CD4-positive, alpha-beta T cell treated with Interleukin-4 for 4 hours (primary cell): ENCODE results near the gene CUX1.
"Not testable (repeated sequence)": the region's sequence is repeated elsewhere in the genome, so short reads cannot be mapped to it uniquely, and the experiment has no call there.

Experiments used
- DNase-seq: peaks from one replicate; pipeline ENCODE4 v3.0.0-alpha.2; 2020

CUX1 gene

DNA sequence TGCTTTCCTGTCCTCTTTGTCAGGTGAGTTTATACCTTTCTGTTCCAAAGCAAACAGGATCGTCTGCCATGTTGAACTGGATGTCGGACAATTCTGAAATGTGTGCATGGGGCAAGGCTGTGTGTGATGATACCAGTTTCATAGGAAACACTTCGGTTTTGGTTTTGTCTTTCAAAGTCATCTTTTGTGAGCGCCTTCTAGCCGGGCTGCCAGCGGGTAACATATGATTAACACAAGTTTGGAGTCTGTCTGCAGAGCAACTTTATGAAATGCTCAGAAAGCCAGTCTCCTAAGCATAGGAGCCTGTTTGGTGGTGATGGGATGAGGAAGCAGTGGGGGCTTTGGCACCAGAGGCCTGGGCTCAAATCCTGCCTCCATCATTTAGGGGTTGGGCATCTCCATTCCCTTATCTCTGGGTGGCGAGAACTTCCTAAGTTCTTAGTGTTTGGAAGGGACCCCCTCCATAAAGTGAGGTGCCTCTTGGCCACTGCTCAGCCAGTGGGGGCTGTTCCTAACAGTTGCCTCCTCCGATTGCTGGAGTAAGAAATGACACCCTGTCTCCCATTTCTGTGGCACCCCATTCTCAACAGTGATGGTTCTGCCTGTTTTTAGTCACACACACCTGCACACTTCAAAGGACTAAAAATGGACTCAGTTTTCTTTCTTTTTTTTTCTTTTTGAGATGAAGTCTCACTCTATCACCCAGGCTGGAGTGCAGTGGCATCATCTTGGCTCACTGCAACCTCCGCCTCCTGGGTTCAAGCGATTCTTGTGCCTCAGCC, 36.8 kb downstream of the CUX1 start:
- no peak for DNase-seq

DNA sequence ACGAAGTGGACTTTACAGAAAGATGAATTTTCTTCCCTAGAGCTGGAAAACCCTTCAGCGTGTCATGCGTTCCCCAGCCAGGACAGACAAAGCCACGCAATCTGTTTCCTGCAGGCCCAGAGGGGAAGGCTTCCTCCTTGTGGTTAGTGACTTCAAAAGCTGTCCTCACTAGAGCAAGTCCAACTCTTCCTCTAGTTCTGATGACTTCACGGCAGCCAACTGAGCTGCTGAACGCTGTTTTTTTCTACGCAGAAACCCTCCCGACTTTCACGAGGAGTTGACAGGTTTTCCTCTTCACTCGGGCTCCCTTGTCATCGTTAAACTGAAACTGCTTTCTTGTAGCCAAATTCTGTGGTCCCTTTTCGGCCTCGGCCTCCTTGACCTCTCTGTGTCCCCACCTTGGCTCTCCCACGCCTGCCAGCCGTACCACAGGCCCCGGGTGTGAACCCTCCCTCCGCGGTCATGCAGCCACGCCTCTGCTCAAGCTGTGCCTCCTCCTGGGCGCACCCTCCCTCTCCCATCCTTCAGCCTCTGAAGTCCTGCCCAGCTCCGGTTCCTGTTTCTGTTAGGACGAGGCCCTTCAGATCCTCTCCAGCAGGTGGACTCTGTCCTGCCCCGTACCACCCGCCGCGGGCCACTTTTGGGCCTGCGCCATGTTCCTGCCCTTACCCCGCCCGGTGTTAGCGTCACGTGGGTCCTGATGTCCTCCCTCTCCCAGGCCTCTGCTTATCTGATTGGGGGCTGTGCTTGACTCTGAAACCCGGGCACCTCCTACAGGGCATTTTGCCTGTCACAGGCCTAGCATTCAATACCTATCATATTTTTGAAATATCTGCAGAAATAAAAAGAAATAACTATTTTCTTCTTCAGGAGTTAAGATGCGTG, 39.3 kb downstream of the CUX1 start:
- DNase-seq = peak; percentile 83

DNA sequence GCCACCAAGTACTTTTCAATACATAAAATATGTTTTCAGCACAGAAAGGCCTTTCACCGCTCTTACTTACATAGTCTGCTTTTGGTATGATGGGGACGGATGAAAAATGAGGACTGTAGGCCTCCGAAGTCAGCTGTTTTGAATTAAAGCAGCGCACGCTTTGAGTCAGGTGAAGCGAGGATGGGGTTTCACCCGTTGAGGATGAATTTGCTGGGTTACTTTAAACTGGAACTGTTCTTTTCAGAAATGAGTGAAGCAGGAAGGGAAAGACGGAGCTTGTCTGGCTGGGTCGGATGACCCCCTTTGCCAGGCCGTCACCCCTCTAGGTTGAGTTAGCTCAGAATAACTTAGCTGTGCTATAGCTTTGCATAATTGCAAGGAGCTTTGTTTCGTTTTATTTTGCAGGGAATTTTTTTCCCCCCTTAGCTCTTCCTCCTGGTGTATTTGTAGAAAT, 40.0 kb downstream of the CUX1 start:
- DNase-seq = no peak

DNA sequence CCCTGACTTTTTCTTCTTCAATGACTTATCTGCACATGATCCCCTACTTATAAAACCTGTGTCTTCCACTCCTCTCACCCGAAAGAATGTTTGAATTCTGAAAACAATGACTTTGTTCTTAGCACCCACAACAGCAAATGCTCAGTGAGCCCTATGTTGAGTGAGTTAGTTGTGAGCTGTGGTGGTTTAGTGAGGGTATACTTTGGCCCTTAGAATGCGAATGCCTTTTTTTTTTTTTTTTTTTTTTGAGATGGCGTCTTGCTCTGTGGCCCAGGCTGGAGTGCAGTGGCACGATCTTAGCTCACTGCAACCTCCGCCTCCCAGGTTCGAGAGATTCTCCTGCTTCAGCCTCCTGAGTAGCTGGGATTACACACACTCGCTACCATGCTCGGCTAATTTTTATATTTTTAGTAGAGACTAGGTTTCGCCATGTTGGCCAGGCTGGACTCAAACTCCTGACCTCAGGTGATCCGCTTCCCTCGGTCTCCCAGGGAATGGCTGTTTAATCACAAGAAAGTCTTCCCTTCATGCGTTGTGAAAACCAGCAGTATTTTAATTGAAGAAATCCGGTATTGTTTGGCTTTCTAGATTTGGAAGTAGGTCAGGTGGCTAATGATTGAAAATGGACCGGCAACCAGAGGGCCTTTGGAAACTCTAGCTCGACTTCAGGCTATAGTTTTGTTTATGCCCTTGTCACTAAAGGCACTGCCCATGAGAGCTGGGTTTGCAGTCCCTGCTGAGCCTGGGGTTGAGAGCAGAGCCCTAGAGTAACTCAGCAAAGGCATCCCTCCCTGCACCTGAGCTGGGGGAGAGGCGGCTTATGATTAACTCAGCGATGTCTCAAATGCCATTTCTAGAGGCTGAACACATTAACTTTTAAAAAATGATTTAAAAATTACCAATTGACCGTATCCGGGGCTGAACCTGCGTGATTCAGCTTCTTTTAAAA, 41.3 kb downstream of the CUX1 start:
- no peak for DNase-seq

DNA sequence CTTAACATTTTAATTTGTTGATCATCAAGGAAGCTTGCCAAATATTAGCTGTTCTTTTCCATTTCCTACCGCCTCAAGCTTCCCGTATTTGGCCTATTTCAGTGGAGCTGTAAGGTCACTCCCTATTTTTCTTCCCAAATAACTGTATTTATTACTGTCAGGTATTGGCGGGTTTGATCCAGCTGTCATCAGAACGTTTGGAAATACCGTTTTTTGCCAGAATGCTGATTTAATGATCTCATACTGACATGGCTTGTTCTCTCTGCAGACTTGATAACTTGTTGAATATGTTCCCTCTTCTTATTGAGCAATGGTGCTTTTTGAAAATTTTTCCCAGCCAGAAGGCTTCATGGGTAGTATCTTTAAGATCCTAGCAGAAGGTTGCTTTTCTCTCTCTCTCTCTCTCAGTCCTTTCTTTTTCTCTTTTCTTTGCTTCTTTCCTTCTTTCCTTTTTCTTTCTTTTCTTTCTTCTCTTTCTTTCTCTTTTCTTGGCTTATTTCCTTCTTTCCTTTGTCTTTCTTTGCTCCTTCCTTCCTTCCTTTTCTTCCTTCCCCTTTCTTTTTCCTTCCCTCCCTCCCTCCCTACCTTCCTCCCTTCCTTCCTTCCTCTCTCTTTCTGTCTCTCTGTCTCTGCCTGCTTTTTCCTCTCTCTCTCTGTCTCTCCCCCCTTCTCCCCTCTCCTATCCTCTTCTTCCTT, 42.1 kb downstream of the CUX1 start:
- no peak for DNase-seq

DNA sequence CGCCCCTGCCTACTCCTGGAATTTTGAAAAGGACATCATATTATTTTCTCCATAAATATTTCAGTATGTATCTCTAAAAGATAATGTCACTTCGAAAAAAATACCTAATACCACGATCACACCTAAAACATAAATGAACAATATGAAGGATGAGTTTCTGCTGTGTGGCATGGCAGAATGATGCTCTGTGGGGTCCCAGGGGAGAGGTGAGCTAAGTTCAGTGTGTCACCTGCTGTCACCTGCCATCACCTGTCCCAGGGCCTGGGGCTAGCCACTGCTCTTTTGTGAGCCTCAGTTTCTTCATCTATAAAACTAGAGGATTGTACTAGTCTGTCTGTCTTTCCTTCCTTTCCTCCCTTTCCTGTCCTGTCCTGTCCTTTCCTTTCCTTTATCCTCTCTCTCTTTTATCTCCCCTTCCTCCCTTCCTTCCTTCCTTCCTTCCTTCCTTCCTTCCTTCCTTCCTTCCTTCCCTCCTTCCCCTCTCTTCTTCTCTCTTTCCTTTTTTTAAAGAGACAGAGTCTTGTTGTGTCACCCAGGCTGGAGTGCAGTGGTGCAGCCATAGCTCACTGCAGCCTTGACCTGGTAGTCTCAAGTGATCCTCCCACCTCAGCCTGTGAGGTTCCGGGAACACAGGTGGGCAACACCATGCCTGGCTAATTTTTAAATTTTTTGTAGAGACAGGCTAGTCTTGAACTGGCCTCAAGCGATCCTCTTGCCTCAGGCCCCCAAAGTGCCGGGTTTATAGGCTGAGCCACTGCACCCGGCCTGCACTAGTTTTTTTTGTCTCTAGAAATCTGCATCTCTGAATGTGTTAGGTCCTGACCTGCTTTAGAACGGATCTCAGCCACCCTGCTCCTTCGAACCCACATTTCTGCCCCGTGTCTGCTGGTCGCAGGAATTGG, 43.1 kb downstream of the CUX1 start:
- no peak for DNase-seq

DNA sequence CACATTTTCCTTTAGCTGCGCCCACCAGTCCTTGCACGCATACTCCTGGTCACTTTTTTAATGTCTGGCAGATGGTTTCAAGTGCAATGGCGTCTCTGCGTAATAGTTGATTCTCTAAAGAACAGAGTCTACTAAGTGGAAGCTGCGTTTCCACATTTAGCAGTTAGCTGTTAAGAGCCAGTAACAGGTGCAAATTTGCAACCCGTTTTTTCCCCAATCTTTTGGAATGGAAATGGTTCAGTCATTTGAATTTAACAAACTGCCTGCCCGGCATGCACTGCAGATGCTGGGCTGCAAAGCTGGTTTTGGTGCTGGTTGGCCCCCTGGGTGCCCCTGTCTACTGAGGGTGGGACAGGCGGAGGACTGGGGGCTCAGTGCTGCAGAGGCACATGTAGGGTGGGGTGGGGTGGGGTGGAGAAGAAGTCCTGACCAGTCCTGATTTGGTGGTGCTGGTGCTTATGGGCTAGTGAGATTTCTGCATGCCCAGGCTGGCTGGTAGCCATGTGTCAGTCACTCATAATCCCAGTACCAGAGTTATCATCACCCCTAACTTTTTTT, 43.9 kb downstream of the CUX1 start:
- DNase-seq = no peak

DNA sequence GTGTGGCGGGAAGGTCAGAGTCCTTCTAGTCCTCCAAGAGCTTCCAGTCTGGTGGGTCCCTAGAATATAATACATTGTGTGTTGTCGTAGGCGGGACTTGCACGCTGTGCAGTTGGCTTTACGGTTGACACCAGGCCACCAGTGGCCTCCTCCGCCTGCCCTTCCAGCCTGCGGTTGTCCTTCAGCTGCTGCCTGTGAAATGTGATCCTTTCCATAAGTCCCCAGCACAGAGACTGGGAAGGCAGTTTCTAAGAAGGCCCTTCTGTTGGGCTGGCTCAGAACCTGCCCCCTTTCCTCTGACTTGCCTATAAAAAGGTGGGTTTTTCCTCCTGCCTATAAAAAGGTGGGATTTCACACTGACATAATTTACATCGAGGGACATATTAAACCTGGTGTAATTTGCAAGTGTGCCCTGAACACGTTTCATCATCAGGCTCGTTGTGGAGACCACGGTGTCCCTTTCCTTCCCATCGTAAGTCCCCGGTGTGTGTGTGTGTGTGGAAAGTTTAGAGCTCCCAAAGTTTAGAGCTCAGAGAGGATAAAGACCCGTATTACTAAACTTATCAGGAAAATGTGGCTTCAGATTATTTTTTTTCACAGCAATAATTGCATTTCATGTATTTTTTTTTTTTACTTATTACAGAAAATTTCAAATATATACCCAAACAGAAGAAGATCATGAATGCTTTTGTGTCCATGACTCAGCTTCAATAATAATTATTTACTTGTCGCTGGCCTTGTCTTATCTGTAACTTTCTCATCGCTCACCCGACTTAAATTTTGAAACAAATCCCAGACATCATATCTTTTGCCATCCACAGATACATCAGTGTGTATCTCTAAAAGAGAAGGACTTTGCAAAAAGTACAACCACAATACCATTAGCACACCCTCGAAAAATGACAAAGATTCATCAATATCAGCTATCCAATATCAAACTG, 45.1 kb downstream of the CUX1 start:
- no peak for DNase-seq

DNA sequence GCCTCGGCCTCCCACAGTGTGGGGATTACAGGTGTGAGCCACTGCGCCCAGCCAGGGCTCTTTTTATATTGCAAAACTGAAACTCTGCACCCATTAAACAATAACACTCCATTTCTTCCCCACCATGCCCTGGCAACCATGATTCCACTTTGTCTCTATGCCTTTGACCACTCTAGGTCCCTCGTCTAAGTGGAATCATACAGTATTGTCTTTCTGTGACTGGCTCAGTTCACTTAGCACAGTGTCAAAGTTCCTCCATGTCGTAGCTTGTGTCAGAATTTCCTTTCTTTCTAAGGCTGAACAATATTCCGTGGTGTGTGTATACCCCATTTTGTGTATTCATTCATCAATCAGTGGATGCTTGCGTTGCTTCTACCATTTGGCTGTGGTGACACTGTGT, 46.2 kb downstream of the CUX1 start:
- no peak for DNase-seq

DNA sequence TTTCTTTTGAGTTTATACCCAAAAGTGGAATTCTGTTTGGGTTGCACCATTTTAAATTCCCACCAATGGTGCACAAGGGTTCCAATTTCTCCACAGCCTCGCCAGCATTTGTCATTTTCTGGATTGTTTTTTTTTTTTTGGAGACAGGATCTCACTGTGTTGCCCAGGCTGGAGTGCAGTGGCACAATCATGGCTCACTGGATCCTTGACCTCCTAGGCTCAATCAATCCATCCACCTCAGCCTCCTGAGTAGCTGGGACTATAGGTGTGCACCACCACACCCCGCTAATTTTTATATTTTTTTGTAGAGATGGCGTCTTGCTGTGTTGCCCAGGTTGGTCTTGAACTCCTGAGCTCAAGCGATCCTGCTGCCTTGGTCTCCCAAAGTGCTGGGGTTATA, 46.6 kb downstream of the CUX1 start:
- no peak for DNase-seq

DNA sequence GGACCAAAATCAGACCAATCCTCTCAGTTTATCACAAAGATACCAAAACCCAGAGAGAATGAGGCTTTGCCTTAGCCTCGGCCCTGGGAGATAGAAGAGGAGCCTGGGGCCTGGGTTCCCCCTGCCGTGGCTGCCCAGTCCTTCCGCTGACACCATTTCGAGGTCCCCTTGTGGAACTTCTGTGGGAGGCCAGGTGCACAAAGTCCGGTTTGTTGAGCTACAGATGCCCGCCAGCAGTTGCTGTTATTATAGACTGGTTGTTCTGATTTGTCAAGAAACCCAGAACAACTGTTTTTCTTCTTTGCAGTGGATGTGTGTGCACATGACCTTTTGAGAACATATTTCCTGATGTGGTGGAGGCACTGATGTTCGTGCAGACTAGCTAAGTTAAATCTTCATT, 47.6 kb downstream of the CUX1 start:
- DNase-seq = no peak

DNA sequence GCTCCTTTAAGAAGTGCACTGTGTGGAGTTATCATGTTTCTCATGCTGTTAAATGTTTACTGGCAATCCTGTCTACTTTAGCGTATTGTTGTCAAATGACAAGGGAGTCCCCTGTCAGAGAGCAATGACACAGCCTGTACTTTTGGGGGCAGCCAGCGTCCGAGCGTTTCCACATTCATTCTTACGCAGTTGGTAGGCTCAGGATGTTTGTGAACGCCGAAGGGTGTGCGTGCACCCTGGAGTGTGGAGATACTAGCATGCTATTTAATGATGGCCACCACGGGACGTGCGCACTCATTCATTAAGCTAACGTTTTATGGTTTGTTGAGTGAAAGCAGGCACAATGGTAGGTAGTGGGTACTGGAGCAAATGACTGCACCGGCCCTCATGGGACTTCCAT, 48.0 kb downstream of the CUX1 start:
- no peak for DNase-seq

DNA sequence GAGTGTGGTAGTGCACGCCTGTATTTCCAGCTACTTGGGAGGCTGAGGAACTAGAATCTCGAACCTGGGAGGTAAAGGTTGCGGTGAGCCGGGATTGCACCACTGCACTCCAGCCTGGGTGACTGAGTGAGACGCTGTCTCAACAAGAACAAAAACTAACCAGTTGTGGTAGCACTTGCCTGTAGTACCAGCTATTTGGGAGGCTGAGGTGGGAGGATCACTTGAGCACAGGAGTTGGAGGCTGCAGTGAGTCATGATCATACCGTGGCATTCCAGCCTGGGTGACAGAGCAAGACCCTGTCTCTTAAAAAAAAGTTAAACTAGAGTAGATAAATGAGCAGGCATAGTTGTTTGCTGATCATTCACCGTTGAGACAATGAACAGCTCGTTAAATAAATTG, 48.9 kb downstream of the CUX1 start:
- no peak for DNase-seq

DNA sequence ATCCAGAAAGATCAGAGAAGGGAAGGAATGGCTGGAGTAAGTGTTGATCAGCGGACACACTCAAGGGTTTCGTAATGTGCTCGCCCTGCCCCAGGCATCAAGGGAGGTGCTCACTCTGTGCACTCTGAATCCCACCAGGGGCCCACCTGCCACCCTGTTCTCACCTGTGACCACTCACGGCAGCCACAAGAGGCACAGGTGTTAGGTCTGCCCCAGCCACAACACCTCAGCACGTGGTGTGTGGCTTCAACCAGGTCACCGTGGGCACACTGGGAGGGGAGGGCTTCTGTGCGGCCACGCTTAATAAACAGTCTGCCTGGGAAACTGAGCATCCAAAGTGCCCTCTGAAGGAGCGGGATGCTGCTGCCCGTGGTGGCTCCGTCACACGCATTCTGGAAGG, 49.8 kb downstream of the CUX1 start:
- no peak for DNase-seq

DNA sequence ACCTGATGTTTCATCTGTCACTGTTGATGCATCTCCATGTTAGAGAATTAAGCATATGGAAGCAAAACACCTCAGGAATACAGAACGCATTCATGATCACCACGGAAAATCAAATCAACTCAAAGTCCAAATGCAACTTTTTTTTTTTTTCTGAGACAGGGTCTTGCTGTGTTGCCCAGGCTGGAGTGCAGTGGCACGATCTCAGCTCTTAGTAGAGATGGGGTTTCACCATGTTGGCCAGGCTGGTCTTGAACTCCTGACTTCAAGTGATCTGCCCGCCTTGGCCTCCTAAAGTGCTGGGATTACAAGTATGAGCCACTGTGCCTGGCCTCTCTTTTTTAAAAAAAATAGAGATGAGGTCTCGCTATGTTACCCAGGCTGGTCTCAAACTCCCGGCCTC, 50.3 kb downstream of the CUX1 start:
- not testable (repeated sequence) for DNase-seq

DNA sequence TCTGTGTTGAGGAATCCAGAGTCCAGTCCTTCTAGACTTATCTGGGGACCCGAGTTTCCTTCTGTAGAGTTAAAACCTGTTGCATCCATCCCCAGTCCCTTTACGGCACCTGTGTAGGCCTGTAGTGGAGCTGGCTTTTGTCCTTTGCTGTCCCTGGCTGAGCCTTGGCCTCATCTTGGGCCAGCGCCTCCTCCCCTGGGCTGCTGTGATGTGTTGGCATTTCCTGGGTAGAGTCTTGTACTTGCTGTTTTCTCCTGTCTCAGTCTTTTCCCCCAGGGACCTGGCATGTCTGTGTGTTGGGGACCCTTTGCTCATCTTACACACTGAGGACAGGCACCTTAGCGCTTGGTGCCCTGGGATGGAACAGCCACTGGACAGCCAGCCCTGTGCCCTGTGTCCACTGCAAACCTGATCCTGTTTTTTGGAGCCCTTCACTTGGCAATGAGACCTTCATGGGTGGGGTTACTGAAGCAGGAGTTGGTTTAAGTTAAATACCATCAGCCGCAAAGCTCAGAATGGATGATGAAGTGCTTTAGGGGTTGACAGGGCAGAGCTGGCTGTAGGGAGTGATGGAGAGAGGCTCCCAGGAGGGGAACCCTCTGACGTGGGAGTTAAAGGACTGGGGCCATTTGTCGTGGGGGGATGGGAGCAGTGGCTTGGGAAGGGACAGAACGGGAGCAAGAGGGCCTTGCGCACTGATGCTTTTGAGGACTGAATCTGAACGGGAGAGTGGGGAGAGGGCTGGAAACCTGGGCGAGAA, 50.9 kb downstream of the CUX1 start:
- DNase-seq = no peak

DNA sequence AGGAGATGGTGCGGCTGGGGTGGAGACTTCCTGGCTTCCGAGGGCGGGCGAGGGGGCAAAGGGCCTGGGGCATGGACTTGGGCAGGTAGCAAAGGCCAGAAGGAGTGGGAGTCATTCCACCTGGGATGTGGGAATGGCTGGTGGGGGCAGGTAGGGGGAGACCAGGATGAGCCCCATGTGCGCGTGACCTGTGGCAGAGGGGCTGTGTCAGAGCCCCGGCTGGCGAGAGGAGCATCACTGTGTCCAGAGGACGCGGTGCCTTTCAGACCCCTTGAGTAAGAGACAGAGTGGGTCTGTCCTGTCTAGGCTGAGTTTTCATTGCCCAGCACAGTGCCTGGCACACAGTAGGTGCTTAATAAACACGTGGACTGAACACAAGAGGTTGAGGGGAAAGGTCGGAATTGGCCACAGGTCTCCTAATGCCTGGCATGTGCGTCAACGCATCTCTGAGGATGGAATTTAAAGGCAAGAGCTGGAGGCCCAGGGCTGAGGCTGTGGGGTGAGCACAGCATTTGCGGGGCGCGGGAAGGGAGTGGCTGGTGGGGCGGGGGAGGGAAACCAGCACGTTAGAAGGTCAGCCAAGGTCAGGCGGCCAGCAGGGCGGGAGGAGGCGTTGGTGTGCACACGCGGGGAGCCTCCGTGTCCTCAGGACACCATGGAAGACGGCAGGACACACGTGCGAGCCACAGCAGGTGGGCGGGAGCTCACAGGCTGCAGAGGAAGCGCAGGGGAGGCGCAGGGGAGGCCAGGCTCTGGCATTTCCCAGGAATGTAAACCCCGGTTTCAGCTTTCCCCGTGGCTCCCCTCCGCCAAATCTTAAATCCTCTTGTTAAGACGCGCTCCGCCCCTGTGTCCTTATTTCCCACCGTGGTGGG, 51.8 kb downstream of the CUX1 start:
- DNase-seq = no peak

DNA sequence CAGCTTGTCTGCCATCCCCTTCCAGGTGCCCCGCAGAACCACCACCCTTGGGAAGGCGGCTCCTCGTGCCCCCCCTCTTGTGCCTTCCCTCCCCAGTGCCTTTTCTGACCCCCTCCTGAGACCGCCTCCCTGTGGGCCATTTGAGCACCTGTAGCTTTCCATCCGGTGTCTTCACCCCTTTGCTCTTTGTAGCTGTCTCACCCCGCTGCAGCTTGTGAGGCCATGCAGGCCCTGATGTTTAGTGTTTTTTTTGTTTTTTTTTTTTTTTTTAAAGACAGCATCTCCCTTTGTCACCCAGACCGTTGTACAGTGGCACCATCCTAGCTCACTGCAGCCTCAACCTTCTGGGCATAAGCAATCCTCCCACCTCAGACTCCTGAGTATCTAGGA, 52.5 kb downstream of the CUX1 start:
- DNase-seq = no peak
